NCI-H2107 (cell line): ENCODE data around the gene CDK2.
A peak's percentile ranks its signal among the peaks of the same experiment; 100 is the strongest.
"Not testable (repeated sequence)": the region's sequence is repeated elsewhere in the genome, so short reads cannot be mapped to it uniquely, and the experiment has no call there.

Experiments
- DNase-seq: peaks from one replicate; lab custom pipeline; 2025; lab: John Stamatoyannopoulos, UW

CDK2 gene

DNA sequence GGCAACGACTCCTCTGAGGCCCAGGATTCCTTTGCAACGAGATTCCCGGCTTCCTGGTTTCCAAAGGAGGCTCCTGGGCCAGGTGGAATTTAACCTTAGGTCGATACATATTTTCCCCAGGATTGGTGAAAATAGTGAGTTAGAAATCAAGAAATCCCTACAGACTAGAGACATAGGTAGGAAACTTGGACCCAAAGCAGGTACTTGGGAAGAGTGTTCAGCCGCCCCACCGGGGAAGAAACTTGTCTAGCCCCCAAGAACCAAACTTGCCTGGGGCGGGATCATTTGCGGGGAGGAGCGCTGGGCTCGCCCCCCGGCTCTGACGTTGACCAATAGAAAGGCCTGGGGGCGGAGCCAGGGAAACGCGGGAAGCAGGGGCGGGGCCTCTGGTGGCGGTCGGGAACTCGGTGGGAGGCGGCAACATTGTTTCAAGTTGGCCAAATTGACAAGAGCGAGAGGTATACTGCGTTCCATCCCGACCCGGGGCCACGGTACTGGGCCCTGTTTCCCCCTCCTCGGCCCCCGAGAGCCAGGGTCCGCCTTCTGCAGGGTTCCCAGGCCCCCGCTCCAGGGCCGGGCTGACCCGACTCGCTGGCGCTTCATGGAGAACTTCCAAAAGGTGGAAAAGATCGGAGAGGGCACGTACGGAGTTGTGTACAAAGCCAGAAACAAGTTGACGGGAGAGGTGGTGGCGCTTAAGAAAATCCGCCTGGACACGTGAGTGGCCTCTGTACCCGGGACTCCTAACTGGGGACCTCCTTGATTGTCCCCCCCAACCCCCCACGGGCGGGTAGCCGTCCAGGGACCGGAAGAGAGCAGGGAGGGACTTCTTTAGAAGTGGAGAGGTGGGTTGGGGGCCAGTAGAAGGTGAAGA lies at the start of gene CDK2:
Gene CDK2 (plus strand): TSS at position 423 of the 874 bp plus-strand sequence. CDS start 179 bp downstream, at position 602.
- DNase-seq = peak; percentile 77

DNA sequence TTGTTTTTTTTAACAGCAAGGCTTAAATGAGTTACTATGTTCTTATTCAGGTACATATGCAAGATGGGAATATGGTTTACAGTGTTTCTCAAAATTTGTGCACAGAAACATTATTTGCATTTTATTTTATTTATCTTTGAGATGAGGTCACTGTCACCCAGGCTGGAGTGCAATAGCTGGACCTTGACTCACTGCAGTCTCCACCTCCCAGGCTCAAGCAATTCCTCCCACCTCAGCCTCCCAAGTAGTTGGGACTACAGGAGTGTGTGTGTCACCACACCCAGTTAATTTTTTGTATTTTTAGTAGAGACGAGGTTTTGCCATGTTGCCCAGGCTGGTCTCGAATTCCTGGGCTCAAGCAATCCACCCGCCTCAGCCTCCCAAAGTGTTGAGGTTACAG lies 47.6 kb upstream of the CDK2 start:
- not testable (repeated sequence) for DNase-seq

DNA sequence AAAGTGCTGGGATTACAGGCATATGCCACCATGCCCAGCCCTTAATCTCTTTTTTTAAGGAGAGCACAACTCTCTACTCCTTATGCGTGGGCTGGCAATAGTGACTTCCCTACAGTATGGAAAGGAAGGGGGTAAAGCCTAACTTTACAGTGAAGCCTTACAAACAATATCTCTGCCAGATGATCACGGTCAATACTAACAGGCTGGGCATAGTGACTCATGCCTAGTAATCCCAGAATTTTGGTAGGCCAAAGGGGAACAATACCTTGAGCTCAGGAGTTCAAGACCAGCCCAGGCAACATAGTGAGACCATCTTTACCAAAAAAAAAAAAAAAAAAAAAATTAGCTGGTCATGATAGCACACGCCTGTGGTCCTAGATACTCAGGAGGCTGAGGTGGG lies 44.5 kb upstream of the CDK2 start:
- no peak for DNase-seq

- DNase-seq = not testable (repeated sequence)
Observed at GRCh38 chr12:55923648-55924047, 43.0 kb upstream of the CDK2 start.

DNA sequence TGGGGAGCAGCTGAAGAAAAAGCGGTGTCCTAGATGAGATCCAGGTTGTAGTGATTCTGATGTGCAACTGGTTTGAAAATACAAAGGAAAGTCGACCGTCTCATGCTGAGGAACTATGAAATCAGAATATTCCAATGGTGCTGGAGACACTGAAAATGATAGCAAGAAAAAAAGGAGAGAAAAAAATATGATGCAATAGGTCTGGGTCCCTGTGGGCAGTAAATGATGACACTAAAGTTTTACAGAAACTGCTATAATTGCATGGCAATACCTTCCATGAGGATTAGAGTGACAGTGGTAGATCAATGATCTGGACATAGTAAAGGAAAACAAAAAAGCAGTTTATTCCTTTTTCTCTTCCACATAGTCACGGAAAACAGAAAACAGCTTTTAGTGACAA lies 41.3 kb upstream of the CDK2 start:
- DNase-seq = no peak

- no peak for DNase-seq
Observed at GRCh38 chr12:55925870-55926737, 40.5 kb upstream of the CDK2 start.

DNA sequence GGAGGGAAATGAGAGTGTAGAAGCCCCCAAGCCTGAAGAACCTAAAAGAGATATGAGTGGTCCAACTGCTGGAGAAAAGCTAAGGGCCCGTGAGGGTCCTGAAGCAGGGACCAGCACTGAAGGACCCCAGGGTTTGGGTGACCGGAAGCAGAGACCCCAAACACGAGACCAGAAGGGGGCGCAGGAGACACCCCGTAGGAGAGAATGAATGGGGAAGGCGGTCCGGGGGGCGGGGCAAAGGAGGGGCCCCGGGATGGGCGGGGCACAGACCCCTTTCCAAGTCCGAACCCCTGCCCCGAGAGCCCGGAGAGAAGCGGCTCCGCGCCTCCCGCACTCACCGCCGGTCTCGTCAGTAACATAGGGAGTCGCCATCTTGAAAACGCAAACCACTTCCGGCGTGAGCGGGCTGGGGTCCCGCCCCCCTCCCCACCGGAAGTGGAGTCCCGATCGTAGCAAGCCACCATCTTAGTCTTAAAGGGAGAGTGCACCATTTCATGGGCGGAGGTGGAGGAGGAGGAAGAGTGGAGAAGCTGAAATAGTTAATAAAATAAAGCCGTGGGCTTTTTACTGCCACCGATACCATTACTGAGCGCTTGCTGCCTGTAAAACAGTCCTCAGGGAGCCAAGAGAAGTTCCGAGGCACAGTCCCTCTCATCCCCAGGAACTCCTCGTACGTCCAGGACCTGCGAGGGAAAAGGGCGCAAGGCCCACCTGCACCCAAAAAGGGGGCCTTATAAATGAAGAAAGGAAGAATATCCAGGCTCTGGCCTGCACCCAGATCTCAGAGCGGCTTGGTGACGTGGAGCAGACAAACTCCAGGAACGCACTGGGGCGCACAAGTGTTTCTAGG lies 39.7 kb upstream of the CDK2 start:
- DNase-seq = peak; percentile 80

GRCh38 chr12:55927588-55928502 lies 38.8 kb upstream of the CDK2 start, which contains the start of gene PYM1:
Gene PYM1, minus strand, starts transcription at chr12:55927894. Its CDS starts 133 bp downstream, at chr12:55927761.
- peak; percentile 40 for DNase-seq

- DNase-seq = no peak
Observed at GRCh38 chr12:55929306-55929791, 37.3 kb upstream of the CDK2 start.

- DNase-seq = no peak
Observed at GRCh38 chr12:55930771-55931316, 35.8 kb upstream of the CDK2 start, which contains the start of gene DGKA. Gene DGKA, plus strand, starts transcription at chr12:55931162. Its CDS starts 5,342 bp downstream, at chr12:55936504.

GRCh38 chr12:55931317-55931779 lies 35.3 kb upstream of the CDK2 start:
- DNase-seq = no peak

DNA sequence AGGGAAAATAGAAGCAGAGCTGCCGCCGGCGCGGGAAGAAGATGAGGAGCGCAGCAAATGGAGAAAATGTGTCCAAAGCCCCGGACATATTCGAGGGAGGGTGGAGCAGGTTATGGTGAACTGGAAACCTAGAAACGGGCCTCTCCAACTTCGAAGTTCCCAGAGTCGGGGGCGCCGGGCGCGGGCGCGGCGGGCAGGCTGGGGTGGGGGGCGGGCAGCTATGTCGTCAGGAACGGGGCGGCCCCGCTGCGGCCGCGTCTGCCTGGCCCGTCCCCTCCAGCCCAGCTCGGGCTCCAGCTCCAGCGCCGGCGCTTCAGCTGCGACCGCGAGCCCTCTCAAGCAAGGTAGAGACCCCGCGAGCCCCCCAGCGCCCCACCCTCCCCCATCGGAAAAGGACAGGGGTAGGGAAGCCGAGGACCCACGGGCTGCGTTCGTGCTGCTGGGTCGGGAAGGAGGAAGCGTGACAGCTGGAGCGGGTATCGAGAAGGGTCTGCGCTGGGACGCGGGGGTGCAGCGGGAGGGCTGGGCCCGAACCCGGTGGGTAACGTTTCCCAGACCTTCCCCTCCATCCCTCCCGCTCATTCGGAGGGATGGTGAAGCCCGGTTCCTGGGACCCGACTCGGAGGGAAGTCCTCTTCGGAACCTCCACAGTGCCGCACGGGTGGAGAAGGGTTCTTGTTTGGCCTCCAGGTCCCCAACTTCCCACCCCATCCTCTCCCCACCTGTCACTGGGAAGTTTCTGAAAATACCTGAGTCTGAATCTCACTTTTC lies 34.7 kb upstream of the CDK2 start:
- DNase-seq = no peak

DNA sequence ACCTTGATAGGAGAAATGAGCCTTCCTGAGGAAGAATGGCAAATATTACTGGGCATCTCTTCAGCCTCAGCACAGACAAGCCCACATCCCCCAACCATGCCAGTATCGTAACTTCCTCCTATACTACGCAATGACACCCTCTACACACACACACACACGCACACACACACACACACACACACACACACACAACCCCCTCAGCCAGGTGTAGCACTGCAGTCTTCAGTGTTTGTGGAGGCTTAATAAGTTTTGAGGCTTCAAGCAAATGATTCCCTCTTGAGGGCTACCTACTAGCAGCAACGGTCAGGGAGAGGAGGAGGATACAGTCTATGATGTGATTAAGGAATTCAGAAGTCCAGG lies 34.1 kb upstream of the CDK2 start:
- DNase-seq = no peak

DNA sequence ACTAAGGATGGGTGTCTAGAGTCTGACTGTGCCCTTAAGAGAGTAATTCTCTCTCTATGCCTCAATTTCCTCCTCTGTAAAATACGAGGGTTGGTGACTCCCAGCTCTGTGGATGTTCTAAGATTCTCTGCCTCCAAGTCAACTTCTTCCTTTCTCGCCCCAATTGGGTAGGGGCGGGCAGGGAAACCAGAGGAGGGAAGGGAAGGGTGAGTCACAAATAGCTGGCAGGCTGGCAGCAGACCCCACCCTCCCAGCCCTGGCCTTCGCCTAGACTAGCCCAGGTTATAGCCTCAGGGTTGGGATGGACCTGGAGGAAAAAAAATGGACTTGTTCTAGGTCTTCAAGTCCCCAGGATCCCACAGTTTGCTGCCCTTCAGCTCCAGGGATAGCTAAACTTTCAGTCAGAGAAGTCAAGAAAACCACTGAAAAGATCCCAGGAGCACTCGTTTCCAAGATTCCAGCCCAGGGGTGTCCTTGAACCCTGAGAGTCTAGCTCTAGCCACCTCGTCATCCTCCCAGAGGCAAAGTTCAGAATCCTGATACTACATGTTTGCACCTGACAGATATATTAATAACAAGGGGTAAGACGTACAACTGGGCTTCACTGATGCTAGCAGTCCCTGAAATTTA lies 33.3 kb upstream of the CDK2 start:
- no peak for DNase-seq

DNA sequence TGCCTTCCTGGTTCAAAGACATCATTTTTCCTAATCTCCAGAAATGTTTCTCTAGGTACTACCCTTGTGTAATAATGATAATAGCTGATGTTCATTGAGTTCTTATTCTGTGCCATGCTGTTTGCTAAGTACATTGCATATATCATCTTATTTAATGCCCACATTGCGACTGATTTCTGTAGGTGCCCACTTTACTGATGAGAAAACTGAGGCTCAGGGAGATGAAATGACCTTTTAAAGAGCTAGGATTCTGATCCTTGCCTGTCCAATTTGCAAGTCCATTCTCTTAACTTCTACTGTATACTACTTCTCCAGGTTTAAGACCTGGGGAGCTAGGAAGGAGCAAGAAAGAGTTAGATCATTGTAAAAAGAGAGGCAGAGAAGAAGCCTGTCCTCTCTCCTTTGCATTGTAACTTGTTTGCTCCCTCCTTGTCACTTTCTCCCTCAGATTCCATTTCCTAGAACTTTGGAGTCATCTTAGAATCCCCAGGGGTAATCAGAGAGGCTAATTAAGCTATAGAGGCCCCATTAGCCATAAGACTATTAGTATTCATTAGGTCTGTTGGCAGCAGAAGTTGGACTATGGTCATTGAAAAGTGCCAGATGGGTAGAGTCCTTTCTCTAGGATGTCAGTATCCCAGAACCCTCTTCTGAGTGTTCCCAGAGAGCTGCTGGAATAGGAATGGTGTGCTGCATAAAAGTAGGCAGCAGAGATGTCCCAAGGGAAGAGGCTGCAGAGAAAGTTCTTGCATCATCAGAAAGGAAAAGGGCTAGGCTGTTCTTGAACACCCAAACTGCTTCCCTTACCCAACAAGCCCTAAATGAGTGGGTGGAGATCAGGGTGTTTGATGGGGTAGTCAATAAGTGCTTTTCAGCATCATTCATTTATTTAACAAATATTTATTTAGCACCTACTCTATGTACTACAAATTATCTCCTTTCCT lies 32.6 kb upstream of the CDK2 start:
- no peak for DNase-seq

- no peak for DNase-seq
Observed at GRCh38 chr12:55934773-55935172, 31.9 kb upstream of the CDK2 start.

DNA sequence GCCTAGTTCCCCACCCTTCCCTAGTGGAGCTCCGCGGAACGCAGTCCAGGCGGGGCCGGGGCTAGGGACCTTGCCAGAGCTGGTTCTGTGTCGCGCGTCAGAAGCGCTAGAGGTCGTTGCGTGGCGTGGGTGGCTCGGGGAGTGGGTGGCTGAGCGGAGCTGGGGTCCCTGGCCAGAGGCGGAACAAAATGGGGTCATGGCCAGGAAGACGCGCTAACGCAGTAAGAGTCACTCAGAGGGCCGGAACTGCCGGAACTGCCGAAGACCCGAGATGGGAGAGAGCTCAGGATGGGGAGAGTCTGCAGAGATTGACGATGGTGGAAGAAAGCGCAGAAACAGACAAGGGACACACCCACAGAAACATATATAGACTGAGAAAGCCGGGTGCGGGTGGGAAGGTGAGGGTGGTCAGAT lies 30.9 kb upstream of the CDK2 start:
- no peak for DNase-seq

DNA sequence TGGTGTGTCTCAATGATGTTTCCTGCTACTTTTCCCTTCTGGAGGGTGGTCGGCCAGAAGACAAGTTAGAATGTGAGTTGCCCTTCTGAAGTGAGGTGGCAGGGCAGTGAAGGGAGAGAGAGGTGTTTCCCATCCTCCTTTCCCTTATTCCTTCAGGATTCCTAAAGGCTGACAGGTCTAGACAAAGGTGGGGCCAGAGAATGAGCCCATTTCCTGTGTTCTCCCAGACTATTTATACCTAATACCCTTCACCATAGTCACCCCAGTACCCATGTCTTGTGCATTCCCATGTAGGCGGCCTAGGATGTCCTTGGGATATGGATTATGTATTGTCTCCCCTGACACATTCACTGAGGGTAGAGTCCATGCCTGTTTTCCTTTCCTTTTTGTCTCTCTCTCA lies 28.6 kb upstream of the CDK2 start:
- no peak for DNase-seq
